ENCODE data around the gene GNG14. TPM values are rescaled to one million over a fixed set of nuclear protein-coding genes. Genes with fewer than 3 reads are reported as not detected.
"Not testable (repeated sequence)": the region's sequence is repeated elsewhere in the genome, so short reads cannot be mapped to it uniquely, and the experiment has no call there.

Gene GNG14
- total RNA-seq, 1 experiment from 2014 or later = not detected

GRCh38 chr19:12696366-12697335 lies 8.9 kb downstream of the GNG14 start, which contains the start of gene FBXW9:
Gene FBXW9, minus strand, starts transcription at chr19:12696631. Its CDS starts 50 bp downstream, at chr19:12696581.
- Histone ChIP-seq H3K9me3 (replicated peaks) (no peaks in the 10 kb centered on the region), H3K4me1 (peaks cover 3% of the 10 kb centered on the region; the same call in 1 of the 2 replicates), H3K36me3 (peaks cover 18% of the 10 kb centered on the region), H3K27me3 (no peaks in the 10 kb centered on the region), H3K4me3 (peak within 1 kb of the TSS; percentile 70), H3K27ac (peak within 1 kb of the TSS; percentile 9; the same call in 1 of the 2 replicates)
- peak; percentile 98 to 99 for DNase-seq

GRCh38 chr19:12697425-12697824 lies 9.6 kb downstream of the GNG14 start:
- H3K9me3 ChIP-seq (replicated peaks); H3K27ac ChIP-seq; H3K4me1 ChIP-seq; DNase-seq; H3K4me3 ChIP-seq; H3K27me3 ChIP-seq: not testable (repeated sequence)
- peaks cover 26% of the 10 kb centered on the region for H3K36me3 ChIP-seq

- H3K4me3 ChIP-seq = no peak overlapping the region
- peaks cover 33% of the 10 kb centered on the region for H3K36me3 ChIP-seq
- H3K27me3 ChIP-seq = no peaks in the 10 kb centered on the region
- H3K9me3 ChIP-seq (replicated peaks) = no peaks in the 10 kb centered on the region
- no peak overlapping the region for H3K27ac ChIP-seq
- no peak for DNase-seq
- peaks cover 3% of the 10 kb centered on the region; the same call in 1 of the 2 replicates for H3K4me1 ChIP-seq
These were observed 10.3 kb downstream of the GNG14 start for GRCh38 chr19:12698138-12698537.

GRCh38 chr19:12701596-12702282 lies 13.9 kb downstream of the GNG14 start:
- DNase-seq = no peak
- H3K9me3 ChIP-seq (replicated peaks) = no peaks in the 10 kb centered on the region
- H3K4me3 ChIP-seq = no peak overlapping the region
- H3K27ac ChIP-seq = no peak overlapping the region
- peaks cover 67% of the 10 kb centered on the region for H3K36me3 ChIP-seq
- no peaks in the 10 kb centered on the region for H3K4me1 ChIP-seq
- H3K27me3 ChIP-seq = no peaks in the 10 kb centered on the region

GRCh38 chr19:12703046-12703445 lies 15.2 kb downstream of the GNG14 start:
- Histone ChIP-seq H3K27me3 (no peaks in the 10 kb centered on the region), H3K36me3 (peaks cover 75% of the 10 kb centered on the region), H3K9me3 (replicated peaks) (no peaks in the 10 kb centered on the region), H3K4me1 (no peaks in the 10 kb centered on the region), H3K4me3 (no peak overlapping the region), H3K27ac (no peak overlapping the region)
- DNase-seq = peak; percentile 91

GRCh38 chr19:12705169-12705568 lies 17.4 kb downstream of the GNG14 start:
- Histone ChIP-seq H3K4me3 (no peak overlapping the region), H3K9me3 (replicated peaks) (no peaks in the 10 kb centered on the region), H3K27me3 (no peaks in the 10 kb centered on the region), H3K4me1 (no peaks in the 10 kb centered on the region), H3K27ac (no peak overlapping the region), H3K36me3 (peaks cover 91% of the 10 kb centered on the region)
- no peak for DNase-seq

GRCh38 chr19:12705654-12706331 lies 18.0 kb downstream of the GNG14 start:
- H3K4me1 ChIP-seq = no peaks in the 10 kb centered on the region
- H3K9me3 ChIP-seq (replicated peaks) = no peaks in the 10 kb centered on the region
- no peak overlapping the region for H3K27ac ChIP-seq
- H3K4me3 ChIP-seq = no peak overlapping the region
- H3K36me3 ChIP-seq = peaks cover 95% of the 10 kb centered on the region
- DNase-seq = no peak
- H3K27me3 ChIP-seq = no peaks in the 10 kb centered on the region

GRCh38 chr19:12706332-12706718 lies 18.5 kb downstream of the GNG14 start:
- Histone ChIP-seq H3K27ac (no peak overlapping the region), H3K36me3 (peaks cover 95% of the 10 kb centered on the region), H3K9me3 (replicated peaks) (no peaks in the 10 kb centered on the region), H3K4me3 (no peak overlapping the region), H3K4me1 (no peaks in the 10 kb centered on the region), H3K27me3 (no peaks in the 10 kb centered on the region)
- no peak for DNase-seq

- Histone ChIP-seq H3K27ac (no peak overlapping the region), H3K4me1 (no peaks in the 10 kb centered on the region), H3K9me3 (replicated peaks) (no peaks in the 10 kb centered on the region), H3K4me3 (no peak overlapping the region), H3K27me3 (no peaks in the 10 kb centered on the region), H3K36me3 (peaks cover 91% of the 10 kb centered on the region)
- DNase-seq = no peak
These were observed 20.8 kb downstream of the GNG14 start for GRCh38 chr19:12708641-12709040.

GRCh38 chr19:12711187-12711586 lies 23.4 kb downstream of the GNG14 start:
- Histone ChIP-seq H3K27me3 (no peaks in the 10 kb centered on the region), H3K36me3 (peaks cover 91% of the 10 kb centered on the region), H3K4me1 (no peaks in the 10 kb centered on the region), H3K4me3 (no peak overlapping the region), H3K27ac (no peak overlapping the region), H3K9me3 (replicated peaks) (no peaks in the 10 kb centered on the region)
- DNase-seq = no peak

GRCh38 chr19:12712077-12712476 lies 24.3 kb downstream of the GNG14 start:
- not testable (repeated sequence) for H3K9me3 ChIP-seq (replicated peaks); DNase-seq; H3K27me3 ChIP-seq; H3K4me1 ChIP-seq; H3K4me3 ChIP-seq; H3K27ac ChIP-seq
- H3K36me3 ChIP-seq = peaks cover 90% of the 10 kb centered on the region

- not testable (repeated sequence) for H3K27ac ChIP-seq; H3K27me3 ChIP-seq; H3K4me3 ChIP-seq; DNase-seq; H3K9me3 ChIP-seq (replicated peaks); H3K4me1 ChIP-seq
- H3K36me3 ChIP-seq = peaks cover 89% of the 10 kb centered on the region
These were observed 25.5 kb downstream of the GNG14 start for GRCh38 chr19:12713304-12713703.

GRCh38 chr19:12715102-12715501 lies 27.3 kb downstream of the GNG14 start:
- H3K4me3 ChIP-seq = no peak overlapping the region
- H3K27ac ChIP-seq = no peak overlapping the region
- H3K9me3 ChIP-seq (replicated peaks) = no peaks in the 10 kb centered on the region
- H3K4me1 ChIP-seq = no peaks in the 10 kb centered on the region
- H3K27me3 ChIP-seq = no peaks in the 10 kb centered on the region
- DNase-seq = no peak
- H3K36me3 ChIP-seq = peaks cover 86% of the 10 kb centered on the region

- Histone ChIP-seq H3K4me1 (no peaks in the 10 kb centered on the region), H3K9me3 (replicated peaks) (no peaks in the 10 kb centered on the region), H3K27ac (no peak overlapping the region), H3K27me3 (no peaks in the 10 kb centered on the region), H3K4me3 (no peak overlapping the region), H3K36me3 (peaks cover 78% of the 10 kb centered on the region)
- no peak for DNase-seq
These were observed 28.1 kb downstream of the GNG14 start for GRCh38 chr19:12715929-12716328.

- no peak for DNase-seq
- no peaks in the 10 kb centered on the region for H3K9me3 ChIP-seq (replicated peaks)
- H3K36me3 ChIP-seq = peaks cover 38% of the 10 kb centered on the region
- H3K4me1 ChIP-seq = peaks cover 2% of the 10 kb centered on the region; the same call in 1 of the 2 replicates
- H3K27ac ChIP-seq = no peak overlapping the region
- no peaks in the 10 kb centered on the region for H3K27me3 ChIP-seq
- peak overlapping the region; percentile 78 for H3K4me3 ChIP-seq
These were observed 32.5 kb downstream of the GNG14 start for GRCh38 chr19:12720296-12720695.
